ENCODE results near the gene PRM2. TPM values are rescaled to one million over a fixed set of nuclear protein-coding genes. Genes with fewer than 3 reads are reported as not detected.

PRM2 gene
- total RNA-seq, 4 donors from 2014 or later: 2.3 TPM; not detected in 3

- no peak overlapping the region for H3K4me3 ChIP-seq (ENCODE audit: low read depth, poor library complexity, severe bottlenecking)
- DNase-seq (ENCODE audit: low spot score in 2 of 2): no peak
- 55 to 63% methylated on average over 4 of the region's 4 CpGs for whole genome bisulfite sequencing, 2 donors
- TF ChIP-seq POLR2A (IDR thresholded peaks at IDR 0.05): no peak
- TF ChIP-seq CTCF (IDR thresholded peaks at IDR 0.05): no peak
- intact Hi-C loops (cut with DNase I; ENCODE audit: low total_unique reads): no loop called here
Measured at GRCh38 chr16:11283820-11284248, 7.6 kb upstream of the PRM2 start.

GRCh38 chr16:11280616-11281522 lies 4.6 kb upstream of the PRM2 start, which contains the start of gene PRM1:
Gene PRM1, minus strand, starts transcription at chr16:11281330. Its CDS starts 92 bp downstream, at chr16:11281238.
- no peak for DNase-seq (ENCODE audit: low spot score in 2 of 2)
- no peak within 1 kb of the TSS for H3K4me3 ChIP-seq (ENCODE audit: low read depth, poor library complexity, severe bottlenecking)
- 90 to 91% methylated on average over 24 to 25 of the region's 25 CpGs for WGBS, 2 donors
- intact Hi-C loops (cut with DNase I; ENCODE audit: low total_unique reads): no loop called here
- TF ChIP-seq CTCF (IDR thresholded peaks at IDR 0.05): no peak
- no peak for TF ChIP-seq POLR2A (IDR thresholded peaks at IDR 0.05)

GRCh38 chr16:11278681-11279628 lies 2.7 kb upstream of the PRM2 start:
- DNase-seq (ENCODE audit: low spot score in 2 of 2): no peak
- WGBS, 2 donors: 89 to 91% methylated on average over 7 of the region's 7 CpGs
- no peak for TF ChIP-seq CTCF (IDR thresholded peaks at IDR 0.05)
- no peak for TF ChIP-seq POLR2A (IDR thresholded peaks at IDR 0.05)
- intact Hi-C loops (cut with DNase I; ENCODE audit: low total_unique reads): no loop called here
- no peak overlapping the region for H3K4me3 ChIP-seq (ENCODE audit: low read depth, poor library complexity, severe bottlenecking)

- WGBS, 2 donors: 84 to 89% methylated on average over 12 of the region's 12 CpGs
- TF ChIP-seq POLR2A (IDR thresholded peaks at IDR 0.05) (no peak), CTCF (IDR thresholded peaks at IDR 0.05) (no peak)
- intact Hi-C loops (cut with DNase I; ENCODE audit: low total_unique reads): no loop called here
- no peak overlapping the region for H3K4me3 ChIP-seq (ENCODE audit: low read depth, poor library complexity, severe bottlenecking)
- no peak for DNase-seq (ENCODE audit: low spot score in 2 of 2)
Measured at GRCh38 chr16:11277607-11278337, 1.5 kb upstream of the PRM2 start.

GRCh38 chr16:11276896-11277593 lies 765 bp upstream of the PRM2 start:
- intact Hi-C loops (cut with DNase I; ENCODE audit: low total_unique reads): no loop called here
- peak in 1 of 3 donors; percentile 16 for TF ChIP-seq CTCF (IDR thresholded peaks at IDR 0.05)
- TF ChIP-seq POLR2A (IDR thresholded peaks at IDR 0.05): no peak
- 82 to 85% methylated on average over 11 of the region's 11 CpGs for WGBS, 2 donors
- no peak overlapping the region for H3K4me3 ChIP-seq (ENCODE audit: low read depth, poor library complexity, severe bottlenecking)
- no peak for DNase-seq (ENCODE audit: low spot score in 2 of 2)
